GM18873 (cell line): ENCODE data around the gene DUSP8.

Experiments
- ATAC-seq: cut with Tn5 transposase; IDR thresholded peaks from one replicate; pipeline ENCODE4 v1.9.1; 2021; ENCODE audit warnings: mild to moderate bottlenecking, moderate library complexity, moderate number of reproducible peaks; ENCODE audit not compliant: unreplicated experiment, low FRiP score

DUSP8 gene

GRCh38 chr11:1556278-1556902 lies 15.7 kb downstream of the DUSP8 start:
- ATAC-seq = no peak

- no peak for ATAC-seq
Measured at GRCh38 chr11:1555713-1556153, 16.3 kb downstream of the DUSP8 start.

- ATAC-seq = no peak
Measured at GRCh38 chr11:1554981-1555712, 16.9 kb downstream of the DUSP8 start.

- ATAC-seq = no peak
Measured at GRCh38 chr11:1553808-1554594, 18.1 kb downstream of the DUSP8 start.

GRCh38 chr11:1549338-1550330 lies 22.4 kb downstream of the DUSP8 start:
- ATAC-seq = no peak

GRCh38 chr11:1548221-1549070 lies 23.6 kb downstream of the DUSP8 start:
- ATAC-seq = no peak

GRCh38 chr11:1547467-1548098 lies 24.5 kb downstream of the DUSP8 start:
- no peak for ATAC-seq

- no peak for ATAC-seq
Measured at GRCh38 chr11:1546536-1547466, 25.3 kb downstream of the DUSP8 start.

GRCh38 chr11:1546077-1546535 lies 26.0 kb downstream of the DUSP8 start:
- ATAC-seq = no peak

- ATAC-seq = no peak
Measured at GRCh38 chr11:1545432-1545831, 26.6 kb downstream of the DUSP8 start.

GRCh38 chr11:1544536-1544935 lies 27.5 kb downstream of the DUSP8 start:
- no peak for ATAC-seq

- no peak for ATAC-seq
Measured at GRCh38 chr11:1543606-1544263, 28.3 kb downstream of the DUSP8 start.

- no peak for ATAC-seq
Measured at GRCh38 chr11:1542267-1542666, 29.8 kb downstream of the DUSP8 start.

- no peak for ATAC-seq
Measured at GRCh38 chr11:1541474-1542204, 30.4 kb downstream of the DUSP8 start.

- no peak for ATAC-seq
Measured at GRCh38 chr11:1540074-1540473, 32.0 kb downstream of the DUSP8 start.

GRCh38 chr11:1538153-1538552 lies 33.9 kb downstream of the DUSP8 start:
- no peak for ATAC-seq
